H9 (cell line): ENCODE data around the gene CNNM2. TPM values are rescaled to one million over a fixed set of nuclear protein-coding genes. Genes with fewer than 3 reads are reported as not detected.

Source experiments
- DNase-seq: peaks from one replicate; pipeline ENCODE4 v3.0.0-alpha.2; 2017
- H2AFZ ChIP-seq: one replicate; pipeline ENCODE4 v1.6.1; 2013; ENCODE audit warnings: mild to moderate bottlenecking, low read length, control low read depth, moderate library complexity
- H2AK5ac ChIP-seq: 2 replicates; pipeline ENCODE4 v1.6.1; 2013; ENCODE audit warnings: low read length, control low read depth, mixed read lengths; ENCODE audit not compliant: insufficient read length
- H2BK120ac ChIP-seq: one replicate; pipeline ENCODE4 v1.6.1; 2013; ENCODE audit warnings: low read depth, mild to moderate bottlenecking, low read length, control low read depth, inconsistent platforms; ENCODE audit not compliant: poor library complexity, severe bottlenecking
- H2BK12ac ChIP-seq: 2 replicates; pipeline ENCODE4 v1.6.1; 2013; ENCODE audit warnings: low read length, control low read depth, mixed read lengths, low read depth; ENCODE audit not compliant: insufficient read length
- H2BK15ac ChIP-seq: 2 replicates; pipeline ENCODE4 v1.6.1; 2013; ENCODE audit warnings: low read depth, low read length, control low read depth
- H2BK20ac ChIP-seq: one replicate; pipeline ENCODE4 v1.6.1; 2013; ENCODE audit warnings: low read depth, mild to moderate bottlenecking, low read length, control low read depth, inconsistent platforms; ENCODE audit not compliant: poor library complexity, severe bottlenecking
- H2BK5ac ChIP-seq: 2 replicates; pipeline ENCODE4 v1.6.1; 2013; ENCODE audit warnings: low read length, control low read depth, mixed read lengths; ENCODE audit not compliant: insufficient read length
- H3K14ac ChIP-seq: 2 replicates; pipeline ENCODE4 v1.6.1; 2013; ENCODE audit warnings: low read length, control low read depth; ENCODE audit not compliant: insufficient read depth
- H3K18ac ChIP-seq: 2 replicates; pipeline ENCODE4 v1.6.1; 2013; ENCODE audit warnings: low read depth, mild to moderate bottlenecking, mixed read lengths, low read length, control low read depth; ENCODE audit not compliant: insufficient read length
- H3K23ac ChIP-seq: 2 replicates; pipeline ENCODE4 v1.6.1; 2013; ENCODE audit warnings: low read length, control low read depth, mixed read lengths, low read depth; ENCODE audit not compliant: insufficient read length
- H3K23me2 ChIP-seq: 2 replicates; pipeline ENCODE4 v1.6.1; 2013; ENCODE audit warnings: low read depth, mild to moderate bottlenecking, mixed read lengths, low read length, control low read depth; ENCODE audit not compliant: insufficient read length, poor library complexity, severe bottlenecking
- H3K27ac ChIP-seq: 2 replicates; pipeline ENCODE4 v1.5.1; 2013; ENCODE audit warnings: low read length, control low read depth, mixed read lengths, low read depth; ENCODE audit not compliant: insufficient read length
- H3K27me3 ChIP-seq: 2 replicates; pipeline ENCODE4 v1.6.1; 2013; ENCODE audit warnings: low read length, control low read depth, inconsistent platforms; ENCODE audit not compliant: insufficient read depth
- H3K4ac ChIP-seq: 2 replicates; pipeline ENCODE4 v1.6.1; 2013; ENCODE audit warnings: low read depth, mild to moderate bottlenecking, control low read depth, inconsistent platforms, low read length, moderate library complexity
- H3K4me1 ChIP-seq: 2 replicates; pipeline ENCODE4 v1.6.1; 2013; ENCODE audit warnings: low read length, control low read depth, inconsistent platforms; ENCODE audit not compliant: insufficient read depth
- H3K4me2 ChIP-seq: 2 replicates; pipeline ENCODE4 v1.6.1; 2013; ENCODE audit warnings: low read length, control low read depth, mixed read lengths; ENCODE audit not compliant: insufficient read length, insufficient read depth
- H3K56ac ChIP-seq: 2 replicates; pipeline ENCODE4 v1.6.1; 2013; ENCODE audit warnings: low read depth, mild to moderate bottlenecking, mixed read lengths, low read length, control low read depth; ENCODE audit not compliant: insufficient read length
- H3K79me1 ChIP-seq: 2 replicates; pipeline ENCODE4 v1.6.1; 2013; ENCODE audit warnings: low read depth, mild to moderate bottlenecking, moderate library complexity, low read length, control low read depth, inconsistent platforms; ENCODE audit not compliant: insufficient read depth, poor library complexity, severe bottlenecking
- H3K79me2 ChIP-seq: 2 replicates; pipeline ENCODE4 v1.6.1; 2013; ENCODE audit warnings: low read length, control low read depth, inconsistent platforms; ENCODE audit not compliant: insufficient read depth
- H3K9ac ChIP-seq: 2 replicates; pipeline ENCODE4 v1.6.1; 2013; ENCODE audit warnings: low read length, control low read depth, mixed read lengths; ENCODE audit not compliant: insufficient read length; ENCODE audit errors: extremely low read depth
- H3K9me3 ChIP-seq: one replicate; pipeline ENCODE4 v1.6.1; 2013; ENCODE audit warnings: low read depth, low read length, inconsistent platforms; ENCODE audit not compliant: control insufficient read depth
- H3T11ph ChIP-seq: one replicate; pipeline ENCODE4 v1.6.1; 2013; ENCODE audit warnings: mild to moderate bottlenecking, low read length, control low read depth, inconsistent platforms
- H4K20me1 ChIP-seq: one replicate; pipeline ENCODE4 v1.6.1; 2013; ENCODE audit not compliant: control insufficient read depth, insufficient read length, insufficient read depth
- H4K5ac ChIP-seq: 2 replicates; pipeline ENCODE4 v1.6.1; 2013; ENCODE audit warnings: low read depth, mild to moderate bottlenecking, mixed read lengths, low read length, control low read depth; ENCODE audit not compliant: insufficient read length
- H4K8ac ChIP-seq: replicated peaks from 2 replicates; pipeline ENCODE4 v1.6.1; 2013; ENCODE audit warnings: low read length, control low read depth, mixed read lengths, low read depth; ENCODE audit not compliant: insufficient read length
- H4K91ac ChIP-seq: 2 replicates; pipeline ENCODE4 v1.6.1; 2013; ENCODE audit warnings: low read depth, mild to moderate bottlenecking, moderate library complexity, mixed read lengths, low read length, control low read depth; ENCODE audit not compliant: insufficient read length
- H3K27ac Mint-ChIP-seq, 3 experiments: 2 replicates in 2 of 3; 3 replicates in 1 of 3; pipeline ENCODE4 v1.8.0; 2020 to 2021; ENCODE audit warnings: mixed read lengths in 3 of 3, mild to moderate bottlenecking in 1 of 3, moderate library complexity in 1 of 3
- H3K27me3 Mint-ChIP-seq: 2 replicates; pipeline ENCODE4 v1.8.0; 2021; ENCODE audit warnings: low read depth, mild to moderate bottlenecking, moderate library complexity, mixed read lengths
- H3K36me3 Mint-ChIP-seq, 3 experiments: 2 replicates in 2 of 3; 3 replicates in 1 of 3; pipeline ENCODE4 v1.8.0; 2020 to 2021; ENCODE audit warnings: low read depth in 3 of 3, mixed read lengths in 3 of 3; ENCODE audit not compliant: insufficient read depth in 1 of 3
- H3K4me1 Mint-ChIP-seq, 2 experiments: 2 replicates each; pipeline ENCODE4 v1.8.0; 2020; ENCODE audit warnings: mixed read lengths in 2 of 2
- H3K4me3 Mint-ChIP-seq, 2 experiments: 2 replicates in 1 of 2; 3 replicates in 1 of 2; pipeline ENCODE4 v1.8.0; 2020 to 2021; ENCODE audit warnings: mild to moderate bottlenecking in 2 of 2, mixed read lengths in 2 of 2, moderate library complexity in 1 of 2
- H3K9me3 Mint-ChIP-seq, 2 experiments: 2 replicates in 1 of 2; 3 replicates in 1 of 2; pipeline ENCODE4 v1.8.0; 2020; ENCODE audit warnings: mild to moderate bottlenecking in 2 of 2, mixed read lengths in 2 of 2, moderate library complexity in 1 of 2
- WGBS: extraction: QIAGEN DNeasy Blood & Tissue Kit; methylation state at CpG from one replicate; pipeline ENCODE4 v1.1.7; 2013; ENCODE audit warnings: missing lambda C conversion rate, low lambda C conversion rate, mixed read lengths; ENCODE audit not compliant: insufficient read length; ENCODE audit errors: extremely low coverage; 5-methylcytosine and 5-hydroxymethylcytosine counted together
- total RNA-seq: library from RNA; stranded (reverse); gene quantifications from 2 replicates; pipeline ENCODE4 v1.2.1, GENCODE V29; 2021
- TF ChIP-seq, protein P1 (sequence below): fragments of 200-600 bp; sonication (generic); conservative IDR thresholded peaks from 3 replicates; pipeline ENCODE4 v1.8.0; 2021; ENCODE audit warnings: antibody characterized with exemption, mild to moderate bottlenecking

The CNNM2 gene
- total RNA-seq, 1 experiment from 2014 or later = 17.5 TPM

DNA sequence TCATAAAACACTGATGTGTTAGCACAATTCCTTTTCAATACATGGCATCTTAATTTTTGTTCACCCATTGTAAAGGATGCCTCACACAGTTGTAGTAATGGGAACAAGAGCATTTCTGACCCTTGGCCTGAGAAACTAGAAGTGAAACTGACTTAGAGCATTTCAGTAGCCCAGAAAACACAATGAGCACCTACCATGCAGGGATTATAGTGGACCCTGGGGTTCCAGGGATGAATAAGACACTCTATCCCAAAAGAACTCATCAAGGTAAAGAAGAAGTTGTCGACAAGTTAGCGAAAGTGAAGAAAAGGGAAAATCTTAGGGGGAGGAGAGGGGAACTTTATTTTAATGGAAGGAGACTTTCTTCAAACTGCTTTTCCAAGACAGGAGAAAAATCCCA lies 149.4 kb downstream of the CNNM2 start:
- Histone ChIP-seq H3K23ac (no peak overlapping the region), H3K14ac (no peak overlapping the region), H2AFZ (no peak overlapping the region), H3K18ac (no peak overlapping the region), H4K8ac (no peak overlapping the region), H2BK20ac (no peak overlapping the region), H4K91ac (no peak overlapping the region), H3K9me3 (no peaks in the 10 kb centered on the region), H3T11ph (no peak overlapping the region), H3K27me3 (no peaks in the 10 kb centered on the region), H3K4me2 (no peak overlapping the region), H4K5ac (no peak overlapping the region), H2AK5ac (no peak overlapping the region), H2BK12ac (no peak overlapping the region), H3K27ac (no peak overlapping the region), H3K4ac (no peak overlapping the region), H3K9ac (no peak overlapping the region), H2BK5ac (no peak overlapping the region), H2BK15ac (no peak overlapping the region), H2BK120ac (no peak overlapping the region), H3K4me1 (no peaks in the 10 kb centered on the region), H4K20me1 (no peaks in the 10 kb centered on the region), H3K79me2 (no peaks in the 10 kb centered on the region), H3K56ac (no peak overlapping the region), H3K23me2 (no peaks in the 10 kb centered on the region), H3K79me1 (no peaks in the 10 kb centered on the region)
- H3K36me3 Mint-ChIP-seq = peaks cover 0 to 3% (median 0%) of the 10 kb centered on the region in 3 experiments; a peak in 2 of 7 replicates
- WGBS = no CpG with 5 or more reads among the region's 2 CpGs
- no peak overlapping the region for H3K4me3 Mint-ChIP-seq
- peaks cover 13% of the 10 kb centered on the region in 2 experiments for H3K4me1 Mint-ChIP-seq
- H3K9me3 Mint-ChIP-seq = no peaks in the 10 kb centered on the region
- H3K27ac Mint-ChIP-seq = peak overlapping the region in 1 of 3 experiments; percentile 52; a peak in 1 of 7 replicates
- no peaks in the 10 kb centered on the region for H3K27me3 Mint-ChIP-seq
- DNase-seq = no peak
- TF ChIP-seq, protein P1, sequence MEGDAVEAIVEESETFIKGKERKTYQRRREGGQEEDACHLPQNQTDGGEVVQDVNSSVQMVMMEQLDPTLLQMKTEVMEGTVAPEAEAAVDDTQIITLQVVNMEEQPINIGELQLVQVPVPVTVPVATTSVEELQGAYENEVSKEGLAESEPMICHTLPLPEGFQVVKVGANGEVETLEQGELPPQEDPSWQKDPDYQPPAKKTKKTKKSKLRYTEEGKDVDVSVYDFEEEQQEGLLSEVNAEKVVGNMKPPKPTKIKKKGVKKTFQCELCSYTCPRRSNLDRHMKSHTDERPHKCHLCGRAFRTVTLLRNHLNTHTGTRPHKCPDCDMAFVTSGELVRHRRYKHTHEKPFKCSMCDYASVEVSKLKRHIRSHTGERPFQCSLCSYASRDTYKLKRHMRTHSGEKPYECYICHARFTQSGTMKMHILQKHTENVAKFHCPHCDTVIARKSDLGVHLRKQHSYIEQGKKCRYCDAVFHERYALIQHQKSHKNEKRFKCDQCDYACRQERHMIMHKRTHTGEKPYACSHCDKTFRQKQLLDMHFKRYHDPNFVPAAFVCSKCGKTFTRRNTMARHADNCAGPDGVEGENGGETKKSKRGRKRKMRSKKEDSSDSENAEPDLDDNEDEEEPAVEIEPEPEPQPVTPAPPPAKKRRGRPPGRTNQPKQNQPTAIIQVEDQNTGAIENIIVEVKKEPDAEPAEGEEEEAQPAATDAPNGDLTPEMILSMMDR = no peak
